Spleen (tissue), 11 donors: Measurements from ENCODE around the gene ANO2. TPM values are rescaled to one million over a fixed set of nuclear protein-coding genes. Genes with fewer than 3 reads are reported as not detected.
A peak's percentile ranks its signal among the peaks of the same experiment; 100 is the strongest.

Source experiments
- DNase-seq: peaks from one replicate; pipeline ENCODE4 v3.0.0-alpha.2; 2020
- H3K27ac ChIP-seq, 8 donors: fragments of 200-600 bp; sonication (generic) in 7 of 8; 1 replicate in 4 of 8; 2 replicates in 4 of 8; pipeline versions ENCODE4 v1.5.0 to v1.8.0; 2016 to 2021; ENCODE audit warnings: inconsistent platforms in 4 of 8, mild to moderate bottlenecking in 4 of 8, moderate library complexity in 1 of 8
- H3K27me3 ChIP-seq, 7 donors: fragments of 200-600 bp; sonication (generic) in 6 of 7; replicated peaks in 1 of 7; 1 replicate in 4 of 7; 2 replicates in 3 of 7; pipeline versions ENCODE4 v1.5.0 to v1.8.0; 2016 to 2021; ENCODE audit warnings: inconsistent platforms in 3 of 7, mild to moderate bottlenecking in 1 of 7
- H3K36me3 ChIP-seq, 6 donors: fragments of 200-600 bp; sonication (generic) in 5 of 6; 1 replicate in 4 of 6; 2 replicates in 2 of 6; pipeline versions ENCODE4 v1.5.0 to v1.8.0; 2016 to 2021; ENCODE audit warnings: inconsistent platforms in 2 of 6
- H3K4me1 ChIP-seq, 6 donors: fragments of 200-600 bp; sonication (generic) in 5 of 6; 1 replicate in 3 of 6; 2 replicates in 3 of 6; pipeline versions ENCODE4 v1.5.0 to v1.8.0; 2016 to 2021; ENCODE audit warnings: inconsistent platforms in 3 of 6
- H3K4me3 ChIP-seq, 8 donors: fragments of 200-600 bp; sonication (generic) in 7 of 8; 1 replicate in 4 of 8; 2 replicates in 4 of 8; pipeline versions ENCODE4 v1.5.0 to v1.8.0; 2016 to 2021; ENCODE audit warnings: inconsistent platforms in 4 of 8, mild to moderate bottlenecking in 4 of 8, moderate library complexity in 2 of 8
- H3K9me3 ChIP-seq, 8 donors: fragments of 200-600 bp; sonication (generic) in 7 of 8; 1 replicate in 4 of 8; 2 replicates in 4 of 8; pipeline versions ENCODE4 v1.5.0 to v1.8.0; 2016 to 2021; ENCODE audit warnings: inconsistent platforms in 4 of 8
- POLR2A ChIP-seq, 3 donors: fragments of 450-650 bp; IDR thresholded peaks; one replicate each; pipeline ENCODE4 v1.5.1; 2017; ENCODE audit warnings: antibody characterized with exemption in 3 of 3, mild to moderate bottlenecking in 1 of 3
- POLR2AphosphoS5 ChIP-seq, 3 donors: sonication (generic); formaldehyde crosslinking; IDR thresholded peaks; one replicate each; pipeline ENCODE4 v1.5.1; 2017; ENCODE audit warnings: antibody characterized with exemption in 3 of 3
- WGBS, 5 donors: extraction: QIAGEN DNeasy Blood & Tissue Kit in 3 of 5; methylation state at CpG; one replicate each; pipeline versions ENCODE4 v1.1.5 to v1.1.7; 2013 to 2018; 5-methylcytosine and 5-hydroxymethylcytosine counted together
- intact Hi-C: fragments of 100-400 bp; cut with DNase I; formaldehyde crosslinking; loops from one replicate; pipeline ENCODE4 v1.15.0; 2023; ENCODE audit warnings: low total_unique reads
- polyA plus RNA-seq, 3 donors: library from polyadenylated mRNA; stranded (reverse); fragments of 200-250 nt; gene quantifications; one replicate each; pipeline ENCODE4 v1.2.1, GENCODE V29; 2013
- total RNA-seq, 7 donors: library from RNA; depleted of rRNA in 3 of 7; stranded (reverse); fragments of >200 nt in 3 of 7; fragmentation: NEBNext Ultra II Directional in 4 of 7; extraction: Animal tissue kit (Norgen Biotek cat#: 25700) in 4 of 7; gene quantifications; one replicate each; pipeline versions ENCODE4 v1.1.0 to v1.2.1, GENCODE V29; 2016 to 2021
- TF ChIP-seq, protein P1 (sequence below), 11 experiments: fragments of 200-600 bp in 7 of 11; fragments of 450-650 bp in 4 of 11; sonication (generic) in 4 of 11; IDR thresholded peaks in 8 of 11; conservative IDR thresholded peaks in 3 of 11; 1 replicate in 7 of 11; 2 replicates in 4 of 11; pipeline versions ENCODE4 v1.4.0 to v1.8.0; 2016 to 2021; ENCODE audit warnings: antibody characterized with exemption in 11 of 11, inconsistent platforms in 4 of 11, mild to moderate bottlenecking in 1 of 11
- donor health status: healthy with polysubstance abuse.
- donor health status: DM: no; HTN: no; CAD: no; lungs with moderate emphysema.
- donor health status: DM: no; HTN: no; CAD: no.
- donor health status: Bipolar disorder and iron deficiency.
- donor health status: healthy.
- donor health status: DM: no; HTN: no; CAD: no.
- donor health status: DM: yes; HTN: yes; CAD: no.

The ANO2 gene
- total and polyA plus RNA-seq, 10 donors, result 1.1 to 35.1 (median 14.2) TPM

DNA sequence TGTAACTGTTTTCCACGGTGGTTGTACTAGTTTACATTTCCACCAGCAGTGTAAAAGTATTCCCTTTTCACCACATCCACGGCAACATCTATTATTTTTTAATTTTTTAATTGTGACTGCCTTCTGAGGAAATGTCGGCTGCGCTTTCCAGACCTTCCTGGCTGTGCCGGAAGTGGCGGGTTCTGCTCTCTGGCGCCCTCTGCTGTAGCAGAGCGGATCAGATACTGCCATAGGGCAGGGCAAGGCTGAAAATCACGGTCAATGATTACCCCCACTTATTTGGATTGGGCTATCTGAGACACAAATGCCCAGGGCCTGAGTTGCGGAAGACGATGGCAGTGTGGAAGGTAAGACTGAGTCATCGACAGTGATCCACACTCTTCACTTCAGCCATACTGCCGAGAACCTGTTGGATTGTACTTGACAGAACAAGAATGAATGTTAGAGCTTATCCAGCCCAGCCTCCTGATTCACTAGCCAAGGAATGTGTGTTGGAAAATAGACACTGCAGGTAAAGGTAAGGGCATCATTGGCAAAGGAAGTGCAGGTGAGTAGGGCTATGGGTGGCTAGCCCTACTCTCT, 388.9 kb downstream of the ANO2 start:
- Histone ChIP-seq H3K4me1 (no peaks in the 10 kb centered on the region), H3K27me3 (peaks cover 0 to 16% (median 0%) of the 10 kb centered on the region in 7 donors), H3K36me3 (no peaks in the 10 kb centered on the region), H3K27ac (no peak overlapping the region), H3K9me3 (peaks cover 0 to 4% (median 0%) of the 10 kb centered on the region in 8 donors), H3K4me3 (no peak overlapping the region)
- TF ChIP-seq, protein P1, sequence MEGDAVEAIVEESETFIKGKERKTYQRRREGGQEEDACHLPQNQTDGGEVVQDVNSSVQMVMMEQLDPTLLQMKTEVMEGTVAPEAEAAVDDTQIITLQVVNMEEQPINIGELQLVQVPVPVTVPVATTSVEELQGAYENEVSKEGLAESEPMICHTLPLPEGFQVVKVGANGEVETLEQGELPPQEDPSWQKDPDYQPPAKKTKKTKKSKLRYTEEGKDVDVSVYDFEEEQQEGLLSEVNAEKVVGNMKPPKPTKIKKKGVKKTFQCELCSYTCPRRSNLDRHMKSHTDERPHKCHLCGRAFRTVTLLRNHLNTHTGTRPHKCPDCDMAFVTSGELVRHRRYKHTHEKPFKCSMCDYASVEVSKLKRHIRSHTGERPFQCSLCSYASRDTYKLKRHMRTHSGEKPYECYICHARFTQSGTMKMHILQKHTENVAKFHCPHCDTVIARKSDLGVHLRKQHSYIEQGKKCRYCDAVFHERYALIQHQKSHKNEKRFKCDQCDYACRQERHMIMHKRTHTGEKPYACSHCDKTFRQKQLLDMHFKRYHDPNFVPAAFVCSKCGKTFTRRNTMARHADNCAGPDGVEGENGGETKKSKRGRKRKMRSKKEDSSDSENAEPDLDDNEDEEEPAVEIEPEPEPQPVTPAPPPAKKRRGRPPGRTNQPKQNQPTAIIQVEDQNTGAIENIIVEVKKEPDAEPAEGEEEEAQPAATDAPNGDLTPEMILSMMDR (IDR thresholded peaks at IDR 0.05 in 8 of 11, conservative IDR thresholded peaks at IDR 0.05 in 3 of 11), result peak in 2 of 11 experiments; percentile 14 to 38
- no peak for TF ChIP-seq POLR2AphosphoS5 (IDR thresholded peaks at IDR 0.05)
- DNase-seq, result no peak
- WGBS, 5 donors, result 87 to 92% (median 90%) methylated on average over 13 of the region's 13 CpGs
- intact Hi-C loops, result no loop called here

DNA sequence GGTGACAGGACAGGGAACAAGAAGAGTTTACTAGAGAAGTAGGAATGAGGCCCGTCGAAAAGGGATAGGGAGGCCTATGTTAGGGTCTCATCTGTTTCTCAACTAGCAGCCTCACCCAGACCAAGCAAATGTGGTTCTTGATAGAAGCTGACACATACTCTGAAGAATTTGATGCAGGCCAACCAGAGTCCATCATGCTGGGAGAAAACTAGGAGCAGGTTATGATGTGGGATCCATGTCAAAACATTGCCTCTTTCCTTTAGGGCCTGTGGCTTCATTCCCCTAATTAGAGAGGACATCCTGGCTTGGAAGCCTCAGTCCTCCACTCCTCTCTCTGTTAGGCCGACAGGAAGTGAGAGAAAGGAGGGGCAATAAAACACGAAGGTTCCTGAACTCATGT, 390.3 kb downstream of the ANO2 start:
- Histone ChIP-seq H3K27ac (no peak overlapping the region), H3K36me3 (no peaks in the 10 kb centered on the region), H3K4me1 (no peaks in the 10 kb centered on the region), H3K4me3 (no peak overlapping the region), H3K27me3 (peaks cover 0 to 18% (median 0%) of the 10 kb centered on the region in 7 donors), H3K9me3 (peaks cover 0 to 4% (median 0%) of the 10 kb centered on the region in 8 donors)
- no peak for DNase-seq
- intact Hi-C loops, result no loop called here
- 60 to 67% (median 63%) methylated on average over 4 of the region's 4 CpGs for WGBS, 5 donors
- no peak for TF ChIP-seq POLR2AphosphoS5 (IDR thresholded peaks at IDR 0.05)
- TF ChIP-seq, protein P1 (IDR thresholded peaks at IDR 0.05 in 8 of 11, conservative IDR thresholded peaks at IDR 0.05 in 3 of 11), result no peak
- TF ChIP-seq POLR2A (IDR thresholded peaks at IDR 0.05), result no peak

DNA sequence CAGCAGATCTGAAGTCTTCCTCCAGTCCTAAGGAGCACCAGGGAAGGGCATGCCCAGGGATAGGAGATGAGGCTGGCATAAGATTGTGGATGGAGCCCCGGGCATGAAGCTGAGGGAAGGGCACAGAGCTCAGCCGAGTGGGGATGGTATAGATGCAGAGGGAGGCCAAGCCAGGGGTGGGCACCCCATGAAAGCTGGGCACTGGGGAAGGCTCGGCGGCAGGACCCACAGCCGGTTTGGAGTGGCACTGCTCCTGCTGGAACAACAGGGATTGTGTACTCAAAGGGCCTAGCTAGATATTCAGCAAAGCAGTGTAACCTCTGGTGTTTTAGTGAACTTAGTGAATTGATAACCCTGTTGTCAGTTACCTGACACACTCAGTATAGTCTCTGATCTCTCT, 396.0 kb downstream of the ANO2 start:
- H3K36me3 ChIP-seq, result no peaks in the 10 kb centered on the region
- no peak overlapping the region for H3K4me3 ChIP-seq
- H3K27ac ChIP-seq, result no peak overlapping the region
- no peak for DNase-seq
- H3K4me1 ChIP-seq, result no peaks in the 10 kb centered on the region
- peaks cover 0 to 50% (median 0%) of the 10 kb centered on the region in 7 donors for H3K27me3 ChIP-seq
- TF ChIP-seq POLR2A (IDR thresholded peaks at IDR 0.05) (no peak), POLR2AphosphoS5 (IDR thresholded peaks at IDR 0.05) (no peak)
- TF ChIP-seq, protein P1 (IDR thresholded peaks at IDR 0.05 in 8 of 11, conservative IDR thresholded peaks at IDR 0.05 in 3 of 11), result no peak
- 92 to 95% (median 93%) methylated on average over 5 of the region's 5 CpGs for WGBS, 5 donors
- H3K9me3 ChIP-seq, result peaks cover 0 to 18% (median 10%) of the 10 kb centered on the region in 8 donors
- intact Hi-C loops, result no loop called here

DNA sequence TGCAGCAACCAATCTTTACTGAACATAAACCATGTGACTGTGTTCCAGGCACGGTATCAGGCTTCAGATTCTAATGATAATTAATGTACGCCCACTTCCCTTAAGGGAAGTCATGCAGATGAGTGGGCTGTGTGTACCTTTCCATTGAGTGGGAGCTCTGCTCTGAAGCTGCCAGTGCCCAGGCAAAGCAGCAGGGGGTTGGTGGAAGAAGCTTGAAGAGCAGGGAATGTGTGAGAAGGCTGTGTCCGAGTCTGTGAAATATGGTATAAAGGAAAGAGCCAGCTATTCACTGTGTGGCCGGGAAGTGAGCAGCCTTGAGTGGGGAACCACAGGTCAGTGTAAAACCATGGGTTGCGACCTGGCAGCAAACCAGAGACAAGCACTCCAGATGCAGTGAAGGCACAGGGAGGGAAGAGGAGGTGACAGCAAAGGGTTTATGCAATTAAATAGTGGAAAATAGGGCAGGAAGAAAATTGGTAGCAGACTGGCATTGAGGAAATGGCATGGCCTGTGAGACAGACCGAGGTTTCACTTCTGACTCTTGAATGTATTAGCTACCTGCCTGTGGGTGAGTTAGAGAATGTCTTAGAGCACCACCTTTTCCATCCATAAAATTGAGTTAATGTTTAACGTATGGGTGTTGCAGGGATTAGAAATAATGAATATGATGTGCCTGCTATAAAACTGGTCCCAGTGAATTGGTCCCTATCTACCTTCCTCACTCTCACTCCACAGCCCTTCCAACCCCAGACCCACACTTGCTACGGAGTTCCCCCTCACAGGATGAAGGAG, 396.7 kb downstream of the ANO2 start:
- Histone ChIP-seq H3K27me3 (peaks cover 0 to 50% (median 0%) of the 10 kb centered on the region in 7 donors), H3K27ac (no peak overlapping the region), H3K4me1 (no peaks in the 10 kb centered on the region), H3K9me3 (peaks cover 0 to 25% (median 16%) of the 10 kb centered on the region in 8 donors), H3K4me3 (no peak overlapping the region), H3K36me3 (no peaks in the 10 kb centered on the region)
- 56 to 69% (median 62%) methylated on average over 8 of the region's 8 CpGs for WGBS, 5 donors
- intact Hi-C loops, result no loop called here
- DNase-seq, result no peak
- no peak for TF ChIP-seq POLR2A (IDR thresholded peaks at IDR 0.05)
- no peak for TF ChIP-seq POLR2AphosphoS5 (IDR thresholded peaks at IDR 0.05)
- TF ChIP-seq, protein P1 (IDR thresholded peaks at IDR 0.05 in 8 of 11, conservative IDR thresholded peaks at IDR 0.05 in 3 of 11), result no peak
